T47D (cell line): Measurements from ENCODE around the gene CDC42.

Experiments used
- DNase-seq, 2 experiments: peaks; one replicate each; pipeline versions ENCODE4 v3.0.0 to v3.0.0-alpha.2; 2011 to 2012; ENCODE audit warnings: low read depth in 1 of 2, low spot score in 1 of 2
- JUND ChIP-seq: IDR thresholded peaks from 2 replicates; pipeline ENCODE4 v1.6.1; 2012; ENCODE audit warnings: low read depth
- in situ Hi-C: cut with HindIII; loops from 2 replicates; pipeline ENCODE4 v1.10.0; 2016; ENCODE audit warnings: low sequenced_read_pairs, low pct_unique_long_range_greater_than_20kb

CDC42 gene

DNA sequence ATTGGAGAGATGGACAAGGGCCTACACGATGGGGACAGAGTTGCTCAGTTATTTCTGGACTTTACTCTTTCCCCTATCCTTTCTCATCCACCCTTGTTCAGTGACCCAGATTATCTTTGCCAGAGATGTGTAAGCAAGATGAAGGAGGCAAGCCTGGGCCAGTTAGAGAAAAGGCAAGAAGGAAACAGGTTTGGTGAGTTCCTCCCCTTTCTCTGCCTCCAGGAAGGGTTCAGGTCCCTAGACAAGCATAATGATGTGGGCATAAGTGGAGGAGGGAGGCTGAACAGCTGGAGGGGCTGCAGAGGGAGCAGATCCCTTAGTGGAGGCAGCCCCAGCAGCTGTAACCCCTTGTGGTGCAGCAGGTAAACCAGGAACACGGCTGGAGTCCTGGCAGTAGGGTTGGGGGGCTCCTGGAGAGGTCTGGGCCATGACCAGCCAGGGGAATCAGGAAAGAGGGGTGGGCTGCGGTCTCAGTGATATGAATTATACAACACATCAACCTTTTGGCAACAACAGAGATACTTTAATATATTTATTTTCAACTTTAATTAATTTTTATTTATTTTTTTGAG, 9.2 kb upstream of the CDC42 start:
- TF ChIP-seq JUND, result no peak
- in situ Hi-C loops, result no loop called here
- peak in 1 of 2 experiments; percentile 89 for DNase-seq

DNA sequence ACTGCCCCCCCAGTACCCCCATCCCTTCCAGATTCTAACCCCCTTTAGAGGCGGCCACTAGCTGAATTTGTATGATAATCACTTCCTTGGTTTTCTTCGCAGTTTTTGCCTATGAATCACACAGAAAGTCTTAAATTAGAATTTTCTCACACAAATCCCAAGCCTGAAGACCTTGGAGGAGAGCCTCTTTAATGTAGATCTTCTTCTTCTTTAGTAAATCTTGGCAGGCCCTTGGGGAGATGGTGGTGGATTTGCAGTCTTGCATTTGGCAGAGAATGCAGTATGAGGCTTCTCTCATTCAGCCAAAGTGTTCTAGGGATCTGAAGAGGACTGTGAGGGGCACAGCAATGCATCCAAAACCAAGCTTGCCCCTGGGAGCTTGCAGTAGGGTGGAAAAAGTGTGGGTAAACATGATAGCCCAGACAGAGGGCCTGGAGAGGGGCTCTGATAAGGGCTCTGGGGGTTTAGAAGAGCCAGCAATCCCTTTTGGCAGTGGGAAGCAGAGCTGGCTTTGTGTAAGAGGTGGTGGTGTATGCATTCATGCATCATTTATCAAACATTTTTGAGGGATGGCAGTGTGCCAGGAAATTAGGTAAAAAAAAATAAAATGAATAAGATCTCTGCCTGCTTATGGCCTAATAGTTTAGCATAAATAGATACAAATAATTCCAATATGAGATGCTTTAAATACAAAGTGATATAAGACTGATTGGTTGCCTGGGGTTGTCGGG, 7.7 kb upstream of the CDC42 start:
- in situ Hi-C loops, result no loop called here
- DNase-seq, result no peak
- no peak for TF ChIP-seq JUND

DNA sequence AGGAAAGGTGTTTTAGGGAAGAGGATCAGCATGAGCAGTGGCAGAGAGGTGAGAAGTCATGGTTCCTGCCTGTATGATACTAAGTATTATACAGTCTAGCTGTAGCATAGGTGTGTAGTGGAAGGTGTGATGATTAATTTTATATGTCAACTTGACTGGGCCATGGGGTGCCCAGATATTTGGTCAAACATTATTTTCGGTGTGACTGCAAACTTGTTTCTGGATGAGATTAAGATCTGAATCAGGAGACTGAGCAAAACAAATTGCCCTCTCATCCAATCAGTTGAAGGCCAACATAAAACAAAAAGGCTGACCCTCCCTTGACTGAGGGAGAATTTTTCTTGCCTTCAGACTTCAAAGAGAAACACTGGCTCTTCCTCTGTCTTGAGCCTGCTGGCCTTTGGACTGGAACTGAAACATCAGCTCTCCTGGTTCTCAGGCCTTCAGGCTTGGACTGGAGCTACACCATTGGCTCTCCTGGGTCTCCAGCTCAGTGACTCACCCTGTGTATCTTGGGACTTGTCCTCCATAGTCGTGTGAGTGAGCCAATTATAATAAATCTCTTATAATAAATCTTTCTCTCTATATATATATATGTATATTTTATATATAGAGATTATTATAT, 6.8 kb upstream of the CDC42 start:
- DNase-seq, result no peak
- in situ Hi-C loops, result no loop called here
- TF ChIP-seq JUND, result no peak

DNA sequence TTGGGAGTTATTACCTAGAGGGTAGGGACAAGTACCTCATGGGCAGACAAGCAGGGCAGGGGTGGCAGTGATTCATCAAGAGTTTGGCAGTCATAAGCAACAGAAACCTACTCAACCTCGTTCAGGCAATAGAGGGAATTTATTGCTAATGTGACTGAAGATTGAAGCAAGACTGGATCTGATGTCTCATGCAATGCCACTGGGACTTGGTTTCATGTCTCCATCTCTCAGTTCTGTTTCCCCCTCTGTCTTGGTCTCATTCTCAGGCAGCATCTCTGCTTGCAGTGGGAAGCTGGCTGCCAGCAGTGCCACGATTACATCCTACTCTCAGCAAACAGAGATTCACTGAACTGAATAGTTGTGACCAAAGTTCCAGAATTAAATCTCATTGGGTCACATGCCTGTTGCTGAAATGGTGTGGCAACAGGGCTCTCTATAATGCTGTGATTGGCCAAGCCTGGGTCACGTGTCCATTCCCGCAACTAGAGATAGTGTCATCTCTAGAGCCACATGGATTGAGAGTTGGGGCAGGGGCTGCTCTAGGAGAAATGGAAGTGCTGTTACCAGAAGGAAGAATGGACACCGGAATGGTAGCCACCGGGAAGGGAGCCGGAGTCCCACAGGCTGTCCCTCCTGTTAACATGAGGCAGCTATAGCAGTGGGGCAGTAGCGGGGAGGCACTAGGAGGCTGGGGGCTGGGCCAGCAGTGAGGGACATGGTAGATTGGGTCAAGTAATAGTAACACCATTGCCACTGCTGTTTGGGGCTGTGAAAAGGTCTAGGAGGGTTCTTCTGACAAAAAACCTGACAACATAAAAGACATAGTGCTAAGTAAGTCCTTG, 3.9 kb upstream of the CDC42 start:
- TF ChIP-seq JUND, result no peak
- peak in 1 of 2 experiments; percentile 43 for DNase-seq
- in situ Hi-C loops, result no loop called here

DNA sequence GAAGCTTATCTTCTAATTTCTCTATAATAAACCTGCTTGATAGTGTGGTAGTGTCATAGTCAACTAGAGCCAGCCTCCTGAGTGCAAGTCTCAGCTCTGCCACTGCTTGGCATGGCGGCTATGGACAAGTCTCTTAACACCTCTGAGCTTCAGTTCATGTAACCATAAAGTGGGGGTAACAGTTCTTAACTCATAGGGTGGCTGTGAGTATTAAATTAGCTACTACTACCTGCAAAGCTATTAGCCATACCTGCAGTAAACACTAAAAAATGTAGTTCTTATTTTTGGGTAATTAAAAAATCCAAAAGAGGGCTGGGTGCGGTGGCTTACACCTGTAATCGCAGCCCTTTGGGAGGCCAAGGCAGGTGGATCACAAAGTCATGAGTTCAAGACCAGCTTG, 2.2 kb upstream of the CDC42 start:
- in situ Hi-C loops, result no loop called here
- no peak for TF ChIP-seq JUND
- no peak for DNase-seq

GRCh38 chr1:22051607-22052114, 848 bp upstream of the CDC42 start:
- TF ChIP-seq JUND, result no peak
- no peak for DNase-seq
- in situ Hi-C loops, result no loop called here

GRCh38 chr1:22053017-22053860, 730 bp downstream of the CDC42 start:
- TF ChIP-seq JUND, result no peak
- in situ Hi-C loops, result no loop called here
- DNase-seq, result peak in 1 of 2 experiments; percentile 65

- in situ Hi-C loops, result no loop called here
- peak in 1 of 2 experiments; percentile 12 for DNase-seq
- no peak for TF ChIP-seq JUND
Observed at GRCh38 chr1:22053861-22054770, 1.6 kb downstream of the CDC42 start.

GRCh38 chr1:22055463-22055862, 3.0 kb downstream of the CDC42 start:
- TF ChIP-seq JUND, result no peak
- in situ Hi-C loops, result no loop called here
- no peak for DNase-seq

- no peak for TF ChIP-seq JUND
- DNase-seq, result no peak
- in situ Hi-C loops, result no loop called here
Observed at GRCh38 chr1:22056043-22056442, 3.5 kb downstream of the CDC42 start.

GRCh38 chr1:22056936-22057335, 4.4 kb downstream of the CDC42 start:
- in situ Hi-C loops, result no loop called here
- TF ChIP-seq JUND, result no peak
- no peak for DNase-seq
